ENCODE data around the gene PHACTR1.

The PHACTR1 gene

DNA sequence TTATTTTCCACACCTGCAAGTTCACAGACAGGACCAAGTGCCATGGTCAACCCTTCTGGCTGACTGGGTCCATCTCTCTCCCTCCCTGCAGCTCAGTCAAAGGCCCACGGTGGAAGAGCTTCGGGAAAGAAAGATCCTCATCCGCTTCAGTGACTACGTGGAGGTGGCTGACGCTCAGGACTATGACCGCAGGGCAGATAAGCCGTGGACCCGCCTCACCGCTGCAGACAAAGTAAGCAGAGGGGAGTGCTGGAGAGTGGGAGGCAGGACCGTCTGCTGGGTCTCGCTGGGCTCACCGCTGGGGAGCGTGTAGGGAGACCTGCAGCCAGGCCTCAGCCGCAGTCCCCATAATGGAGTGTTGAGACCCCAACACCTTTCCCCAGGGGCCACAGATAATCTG lies 566.8 kb downstream of the PHACTR1 start:
- Histone ChIP-seq H3F3A (ENCODE audit: insufficient read depth, low read length) (no peaks in the 10 kb centered on the region), H3K4me1 (ENCODE audit: insufficient read depth, low read length, severe bottlenecking) (peaks cover 17% of the 10 kb centered on the region), H2AFZ (ENCODE audit: low read length) (no peak overlapping the region), H3K4me3 (ENCODE audit: low read depth, low read length, poor library complexity, severe bottlenecking) (no peak overlapping the region), H3K27me3 (ENCODE audit: insufficient read depth, low read length) (no peaks in the 10 kb centered on the region), H4K20me1 (ENCODE audit: insufficient read depth, low read length) (no peaks in the 10 kb centered on the region), H3K4me2 (ENCODE audit: low read length) (no peak overlapping the region), H3K27ac (ENCODE audit: low read depth, low read length, poor library complexity, severe bottlenecking) (no peak overlapping the region), H3K36me3 (ENCODE audit: insufficient read depth, low read length) (peaks cover 24% of the 10 kb centered on the region), H3K9me3 (ENCODE audit: low read length) (peaks cover 8% of the 10 kb centered on the region; the same call in 1 of the 2 replicates), H3K79me2 (ENCODE audit: insufficient read depth, low read length) (no peaks in the 10 kb centered on the region), H3K9me2 (ENCODE audit: low read depth, low read length) (no peaks in the 10 kb centered on the region), H3K9ac (ENCODE audit: low read length) (no peak overlapping the region)
- TF ChIP-seq, protein P1, sequence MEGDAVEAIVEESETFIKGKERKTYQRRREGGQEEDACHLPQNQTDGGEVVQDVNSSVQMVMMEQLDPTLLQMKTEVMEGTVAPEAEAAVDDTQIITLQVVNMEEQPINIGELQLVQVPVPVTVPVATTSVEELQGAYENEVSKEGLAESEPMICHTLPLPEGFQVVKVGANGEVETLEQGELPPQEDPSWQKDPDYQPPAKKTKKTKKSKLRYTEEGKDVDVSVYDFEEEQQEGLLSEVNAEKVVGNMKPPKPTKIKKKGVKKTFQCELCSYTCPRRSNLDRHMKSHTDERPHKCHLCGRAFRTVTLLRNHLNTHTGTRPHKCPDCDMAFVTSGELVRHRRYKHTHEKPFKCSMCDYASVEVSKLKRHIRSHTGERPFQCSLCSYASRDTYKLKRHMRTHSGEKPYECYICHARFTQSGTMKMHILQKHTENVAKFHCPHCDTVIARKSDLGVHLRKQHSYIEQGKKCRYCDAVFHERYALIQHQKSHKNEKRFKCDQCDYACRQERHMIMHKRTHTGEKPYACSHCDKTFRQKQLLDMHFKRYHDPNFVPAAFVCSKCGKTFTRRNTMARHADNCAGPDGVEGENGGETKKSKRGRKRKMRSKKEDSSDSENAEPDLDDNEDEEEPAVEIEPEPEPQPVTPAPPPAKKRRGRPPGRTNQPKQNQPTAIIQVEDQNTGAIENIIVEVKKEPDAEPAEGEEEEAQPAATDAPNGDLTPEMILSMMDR (IDR thresholded peaks at IDR 0.05; ENCODE audit: low read length), result no peak
- TF ChIP-seq EZH2 (IDR thresholded peaks at IDR 0.05; ENCODE audit: borderline replicate concordance, low read length), result no peak

DNA sequence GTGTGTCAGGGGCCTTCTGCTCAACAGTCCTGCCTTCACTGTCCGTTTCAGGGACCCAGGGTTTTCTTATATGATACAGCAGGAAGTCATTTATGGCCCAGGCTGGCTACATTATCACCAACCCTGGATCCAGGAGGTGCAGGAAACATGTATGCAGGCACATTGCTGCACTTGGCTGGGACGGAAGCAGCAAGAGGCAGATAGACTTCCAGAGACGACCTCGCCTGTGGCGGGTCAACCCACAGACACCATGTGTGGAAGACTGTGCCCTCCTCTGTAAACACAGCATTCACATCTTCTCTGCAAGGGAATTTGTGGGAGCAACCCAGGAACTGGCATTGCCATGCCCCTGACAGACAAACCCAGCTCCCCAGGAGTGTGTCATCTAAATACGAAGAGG lies 568.1 kb downstream of the PHACTR1 start:
- Histone ChIP-seq H3K79me2 (ENCODE audit: insufficient read depth, low read length) (no peaks in the 10 kb centered on the region), H3K4me1 (ENCODE audit: insufficient read depth, low read length, severe bottlenecking) (peaks cover 15% of the 10 kb centered on the region), H3K4me3 (ENCODE audit: low read depth, low read length, poor library complexity, severe bottlenecking) (no peak overlapping the region), H2AFZ (ENCODE audit: low read length) (no peak overlapping the region), H3K9me3 (ENCODE audit: low read length) (peaks cover 8% of the 10 kb centered on the region; the same call in 1 of the 2 replicates), H3K27me3 (ENCODE audit: insufficient read depth, low read length) (no peaks in the 10 kb centered on the region), H3K9ac (ENCODE audit: low read length) (no peak overlapping the region), H3K4me2 (ENCODE audit: low read length) (no peak overlapping the region), H3K36me3 (ENCODE audit: insufficient read depth, low read length) (peaks cover 27% of the 10 kb centered on the region), H4K20me1 (ENCODE audit: insufficient read depth, low read length) (no peaks in the 10 kb centered on the region), H3K27ac (ENCODE audit: low read depth, low read length, poor library complexity, severe bottlenecking) (no peak overlapping the region), H3K9me2 (ENCODE audit: low read depth, low read length) (no peaks in the 10 kb centered on the region), H3F3A (ENCODE audit: insufficient read depth, low read length) (no peaks in the 10 kb centered on the region)
- no peak for TF ChIP-seq EZH2 (IDR thresholded peaks at IDR 0.05; ENCODE audit: borderline replicate concordance, low read length)
- TF ChIP-seq, protein P1 (IDR thresholded peaks at IDR 0.05; ENCODE audit: low read length), result no peak

DNA sequence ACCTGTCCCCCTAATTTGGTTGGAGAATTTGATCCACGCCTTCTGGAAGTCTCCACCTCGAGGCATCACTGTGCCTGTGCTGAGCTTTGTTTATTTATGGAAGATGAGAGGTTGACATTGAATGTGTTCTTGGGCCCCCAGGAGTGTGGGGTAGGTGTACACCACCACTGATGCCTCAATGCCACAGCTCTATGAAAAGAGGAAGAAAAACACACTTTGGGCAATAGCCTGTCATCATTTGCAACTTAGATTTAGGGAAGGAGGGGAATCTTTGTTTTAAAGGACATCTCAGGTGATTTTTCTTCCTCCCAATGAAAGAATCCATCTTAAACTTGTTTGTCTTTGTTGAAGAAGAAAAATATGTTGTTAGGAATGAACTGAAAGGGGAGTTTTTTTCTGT lies 569.1 kb downstream of the PHACTR1 start:
- TF ChIP-seq EZH2 (IDR thresholded peaks at IDR 0.05; ENCODE audit: borderline replicate concordance, low read length), result no peak
- TF ChIP-seq, protein P1 (IDR thresholded peaks at IDR 0.05; ENCODE audit: low read length), result no peak
- no peaks in the 10 kb centered on the region for H3F3A ChIP-seq (ENCODE audit: insufficient read depth, low read length)
- H3K27me3 ChIP-seq (ENCODE audit: insufficient read depth, low read length), result no peaks in the 10 kb centered on the region
- H2AFZ ChIP-seq (ENCODE audit: low read length), result no peak overlapping the region
- peaks cover 6% of the 10 kb centered on the region for H3K4me1 ChIP-seq (ENCODE audit: insufficient read depth, low read length, severe bottlenecking)
- H4K20me1 ChIP-seq (ENCODE audit: insufficient read depth, low read length), result no peaks in the 10 kb centered on the region
- no peaks in the 10 kb centered on the region for H3K9me2 ChIP-seq (ENCODE audit: low read depth, low read length)
- no peaks in the 10 kb centered on the region for H3K79me2 ChIP-seq (ENCODE audit: insufficient read depth, low read length)
- H3K4me3 ChIP-seq (ENCODE audit: low read depth, low read length, poor library complexity, severe bottlenecking), result no peak overlapping the region
- H3K36me3 ChIP-seq (ENCODE audit: insufficient read depth, low read length), result peaks cover 30% of the 10 kb centered on the region
- H3K9ac ChIP-seq (ENCODE audit: low read length), result no peak overlapping the region
- H3K4me2 ChIP-seq (ENCODE audit: low read length), result no peak overlapping the region
- peaks cover 8% of the 10 kb centered on the region; the same call in 1 of the 2 replicates for H3K9me3 ChIP-seq (ENCODE audit: low read length)
- H3K27ac ChIP-seq (ENCODE audit: low read depth, low read length, poor library complexity, severe bottlenecking), result no peak overlapping the region

Measured in OCI-LY1 (cell line).